K562 (cell line): ENCODE results near the gene SLC25A15. TPM values are rescaled to one million over a fixed set of nuclear protein-coding genes. Genes with fewer than 3 reads are reported as not detected.

ENCODE experiments used
- ATAC-seq: fragments of 200-7000 bp; cut with Tn5 transposase; 3 replicates; pipeline ENCODE4 v1.9.1; 2020; ENCODE audit warnings: moderate library complexity
- BruUV-seq: library from RNA; stranded (reverse); fragments of 400-500 nt; replicated peaks from 2 replicates; lab custom pipeline; 2021; lab: Mats Ljungman, UMichigan
- CTCF ChIA-PET: fragments of 300-600 bp; formaldehyde crosslinking; extraction: SDS; loops from one replicate; lab custom pipeline; 2021; ENCODE audit warnings: low intra/inter-chr PET ratio; lab: Yijun Ruan, JAX
- POLR2A ChIA-PET: fragments of 300-600, 350-650 bp; sonication (Branson Sonifier 250); formaldehyde crosslinking; extraction: SDS; loops from one replicate; lab custom pipeline; 2021; ENCODE audit warnings: antibody characterized with exemption, inconsistent platforms; lab: Yijun Ruan, JAX
- DNase-seq, 4 experiments: peaks; one replicate each; pipeline versions ENCODE4 v3.0.0 to v3.0.0-alpha.2; 2011 to 2018; ENCODE audit warnings: low spot score in 3 of 4, mixed read lengths in 3 of 4; ENCODE audit errors: extremely low read depth in 1 of 4
- FAIRE-seq: peaks from 2 replicates; lab custom pipeline; 2011; peaks lifted over from hg19 to GRCh38; lab: Jason Lieb, UNC
- H2AFZ ChIP-seq: 2 replicates; pipeline ENCODE4 v1.6.0; 2011; ENCODE audit warnings: low read depth, low read length, control low read depth, inconsistent platforms
- H3K27ac ChIP-seq: fragments of 200-600 bp; 3 replicates; pipeline ENCODE4 v1.8.0; 2011; ENCODE audit warnings: low read depth, mild to moderate bottlenecking, control low read depth, inconsistent platforms, low read length, moderate library complexity, mixed read lengths; ENCODE audit errors: extremely low read depth
- H3K27me3 ChIP-seq, 2 experiments: fragments of 300-600 bp in 1 of 2; 2 replicates in 1 of 2; 3 replicates in 1 of 2; pipeline versions ENCODE4 v1.6.0 to v1.8.0; 2011; ENCODE audit warnings: inconsistent platforms in 2 of 2, low read length in 2 of 2, mild to moderate bottlenecking in 1 of 2, mixed read lengths in 1 of 2, moderate library complexity in 1 of 2; ENCODE audit not compliant: control insufficient read depth in 2 of 2, insufficient read depth in 2 of 2
- H3K36me3 ChIP-seq: fragments of 300-600 bp; 3 replicates; pipeline ENCODE4 v1.8.0; 2011; ENCODE audit warnings: mild to moderate bottlenecking, low read length, inconsistent platforms; ENCODE audit not compliant: control insufficient read depth, insufficient read depth
- H3K4me1 ChIP-seq, 2 experiments: fragments of 200-600 bp in 1 of 2; replicated peaks in 1 of 2; 2 replicates in 1 of 2; 3 replicates in 1 of 2; pipeline versions ENCODE4 v1.5.1 to v1.8.0; 2011; ENCODE audit warnings: inconsistent platforms in 2 of 2, low read length in 2 of 2, mild to moderate bottlenecking in 1 of 2, mixed read lengths in 1 of 2, moderate library complexity in 1 of 2; ENCODE audit not compliant: control insufficient read depth in 2 of 2, insufficient read depth in 2 of 2
- H3K4me2 ChIP-seq: 2 replicates; pipeline ENCODE4 v1.6.1; 2011; ENCODE audit warnings: low read length, control low read depth, inconsistent platforms, mixed read lengths; ENCODE audit not compliant: insufficient read depth
- H3K4me3 ChIP-seq: fragments of 200-600 bp; sonication (generic), shearing (Covaris generic); 2 replicates; pipeline ENCODE4 v1.5.1; 2016; ENCODE audit warnings: control low read depth, inconsistent platforms
- H3K79me2 ChIP-seq: fragments of 200-600 bp; 3 replicates; pipeline ENCODE4 v1.8.0; 2011; ENCODE audit warnings: low read length, inconsistent platforms; ENCODE audit not compliant: control insufficient read depth, insufficient read depth
- H3K9ac ChIP-seq, 2 experiments: 2 replicates each; pipeline versions ENCODE4 v1.6.0 to v1.6.1; 2011; ENCODE audit warnings: low read depth in 2 of 2, low read length in 2 of 2, control low read depth in 1 of 2, inconsistent platforms in 1 of 2, mild to moderate bottlenecking in 1 of 2, mixed read lengths in 1 of 2; ENCODE audit not compliant: insufficient read depth in 1 of 2
- H3K9me1 ChIP-seq: one replicate; pipeline ENCODE4 v1.6.0; 2011; ENCODE audit warnings: inconsistent platforms, mild to moderate bottlenecking, low read length, moderate library complexity; ENCODE audit not compliant: control insufficient read depth, insufficient read depth
- H3K9me3 ChIP-seq: replicated peaks from 2 replicates; pipeline ENCODE4 v1.5.1; 2011; ENCODE audit warnings: low read depth, low read length, inconsistent platforms; ENCODE audit not compliant: control insufficient read depth, insufficient read depth
- H4K20me1 ChIP-seq: replicated peaks from 2 replicates; pipeline ENCODE4 v1.6.1; 2011; ENCODE audit warnings: low read length, inconsistent platforms, mixed read lengths; ENCODE audit not compliant: control insufficient read depth, insufficient read depth
- GABPA ChIP-seq: fragments of 200-800 bp; sonication (Bioruptor generic); conservative IDR thresholded peaks from 2 replicates; pipeline ENCODE4 v1.6.1; 2016; ENCODE audit warnings: low read depth, missing genetic modification characterization, missing compliant biosample characterization
- TGIF2 ChIP-seq: sonication (generic); formaldehyde crosslinking; IDR thresholded peaks from 2 replicates; pipeline ENCODE4 v1.8.1; 2022; ENCODE audit warnings: mild to moderate bottlenecking, missing genetic modification reagents, moderate library complexity
- WGBS: fragments of 100-300 bp; shearing (Covaris generic); methylation state at CpG from one replicate; pipeline ENCODE4 v1.1.6; 2016; ENCODE audit warnings: low coverage, mixed read lengths; ENCODE audit not compliant: insufficient coverage; ENCODE audit errors: missing lambda C conversion rate; 5-methylcytosine and 5-hydroxymethylcytosine counted together
- in situ Hi-C: fragments of 300-500 bp; cut with MboI; formaldehyde crosslinking; loops from 4 replicates; pipeline ENCODE4 v1.15.0; 2018; ENCODE audit warnings: inconsistent platforms, mixed read lengths
- intact Hi-C: fragments of 100-400 bp; cut with micrococcal nuclease; formaldehyde crosslinking; loops from 2 replicates; pipeline ENCODE4 v1.14.2; 2022
- polyA plus RNA-seq, 8 experiments: library from polyadenylated mRNA; depleted of rRNA in 4 of 8; stranded (reverse) in 5 of 8; unstranded in 3 of 8; fragments of >200 nt; fragmentation: Nextera tagmentation in 2 of 8; fragmentation: Illumina TruSeq in 1 of 8; extraction: Ambion mirVana in 2 of 8; extraction: Trizol in 1 of 8; gene quantifications; 2 replicates each; pipeline versions ENCODE4 v1.2.1 to v1.2.3, GENCODE V29; 2011 to 2014; ENCODE audit warnings: inconsistent platforms in 1 of 8, missing spikeins in 1 of 8
- total RNA-seq, 7 experiments: library from RNA; depleted of rRNA in 6 of 7; stranded (reverse); fragments of >200 nt in 6 of 7; fragmentation: Illumina TruSeq in 2 of 7; extraction: Trizol in 2 of 7; gene quantifications; 2 replicates each; pipeline versions ENCODE4 v1.2.1 to v1.2.3, GENCODE V29; 2011 to 2021; ENCODE audit warnings: low replicate concordance in 1 of 7
- TF ChIP-seq, protein P1 (sequence below), 3 experiments: fragments of 200-800 bp in 1 of 3; fragments of 250-450 bp in 1 of 3; fragments of 450-650 bp in 1 of 3; sonication (Bioruptor Pico) in 1 of 3; sonication (Bioruptor generic) in 1 of 3; formaldehyde crosslinking in 1 of 3; IDR thresholded peaks; 2 replicates each; pipeline versions ENCODE4 v1.6.1 to v1.8.0; 2016 to 2022; ENCODE audit warnings: mild to moderate bottlenecking in 2 of 3, missing genetic modification characterization in 2 of 3, missing compliant biosample characterization in 1 of 3, moderate library complexity in 1 of 3

The SLC25A15 gene
- total and polyA plus RNA-seq, 9 of the 15 experiments (the other 6 are each of a cell fraction or from before 2014, with no cell fraction given): 3.5 to 30.5 (median 20.3) TPM

GRCh38 chr13:40770609-40770933 lies 18.8 kb upstream of the SLC25A15 start:
- Histone ChIP-seq H3K36me3 (peaks cover 13% of the 10 kb centered on the region; the same call in 1 of the 3 replicates), H4K20me1 (no peaks in the 10 kb centered on the region), H3K9me3 (no peaks in the 10 kb centered on the region), H3K27me3 (no peaks in the 10 kb centered on the region), H2AFZ (peak overlapping the region; percentile 96), H3K9ac (peak overlapping the region; percentile 91 to 94), H3K9me1 (no peaks in the 10 kb centered on the region), H3K4me1 (peaks cover 3 to 6% of the 10 kb centered on the region in 2 experiments; a peak in 3 of 5 replicates), H3K4me2 (peak overlapping the region; percentile 93), H3K4me3 (peak overlapping the region; percentile 91), H3K27ac (peak overlapping the region; percentile 93), H3K79me2 (peaks cover 24% of the 10 kb centered on the region)
- 0% methylated on average over 8 of the region's 9 CpGs for WGBS
- intact Hi-C loops (no loop called here), in situ Hi-C loops (no loop called here)
- FAIRE-seq: peak; percentile 49
- DNase-seq: no peak
- POLR2A ChIA-PET: interaction anchor here (0.6 kb wide), 1 partner anchor 280 kb away, joined by 3 read pairs; no protein-coding TSS in a partner anchor
- CTCF ChIA-PET: no interaction called here
- TF ChIP-seq GABPA (0 out of 2 replicates have a peak, but pooled peaks have one; percentile 74), TGIF2 (CRISPR knock-in tag) (no peak)
- TF ChIP-seq, protein P1, sequence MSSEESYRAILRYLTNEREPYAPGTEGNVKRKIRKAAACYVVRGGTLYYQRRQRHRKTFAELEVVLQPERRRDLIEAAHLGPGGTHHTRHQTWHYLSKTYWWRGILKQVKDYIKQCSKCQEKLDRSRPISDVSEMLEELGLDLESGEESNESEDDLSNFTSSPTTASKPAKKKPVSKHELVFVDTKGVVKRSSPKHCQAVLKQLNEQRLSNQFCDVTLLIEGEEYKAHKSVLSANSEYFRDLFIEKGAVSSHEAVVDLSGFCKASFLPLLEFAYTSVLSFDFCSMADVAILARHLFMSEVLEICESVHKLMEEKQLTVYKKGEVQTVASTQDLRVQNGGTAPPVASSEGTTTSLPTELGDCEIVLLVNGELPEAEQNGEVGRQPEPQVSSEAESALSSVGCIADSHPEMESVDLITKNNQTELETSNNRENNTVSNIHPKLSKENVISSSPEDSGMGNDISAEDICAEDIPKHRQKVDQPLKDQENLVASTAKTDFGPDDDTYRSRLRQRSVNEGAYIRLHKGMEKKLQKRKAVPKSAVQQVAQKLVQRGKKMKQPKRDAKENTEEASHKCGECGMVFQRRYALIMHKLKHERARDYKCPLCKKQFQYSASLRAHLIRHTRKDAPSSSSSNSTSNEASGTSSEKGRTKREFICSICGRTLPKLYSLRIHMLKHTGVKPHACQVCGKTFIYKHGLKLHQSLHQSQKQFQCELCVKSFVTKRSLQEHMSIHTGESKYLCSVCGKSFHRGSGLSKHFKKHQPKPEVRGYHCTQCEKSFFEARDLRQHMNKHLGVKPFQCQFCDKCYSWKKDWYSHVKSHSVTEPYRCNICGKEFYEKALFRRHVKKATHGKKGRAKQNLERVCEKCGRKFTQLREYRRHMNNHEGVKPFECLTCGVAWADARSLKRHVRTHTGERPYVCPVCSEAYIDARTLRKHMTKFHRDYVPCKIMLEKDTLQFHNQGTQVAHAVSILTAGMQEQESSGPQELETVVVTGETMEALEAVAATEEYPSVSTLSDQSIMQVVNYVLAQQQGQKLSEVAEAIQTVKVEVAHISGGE (CRISPR knock-in tag; IDR thresholded peaks at IDR 0.05): 0 out of 6 replicates have a peak, but pooled peaks of 1 of the 3 experiments have one; percentile 6
- TSS peak; percentile 73 for BruUV-seq
- no peak for ATAC-seq
